ENCODE results near the gene TRAPPC3. TPM values are rescaled to one million over a fixed set of nuclear protein-coding genes. Genes with fewer than 3 reads are reported as not detected.
A peak's percentile ranks its signal among the peaks of the same experiment; 100 is the strongest.
"Not testable (repeated sequence)": the region's sequence is repeated elsewhere in the genome, so short reads cannot be mapped to it uniquely, and the experiment has no call there.

Gene TRAPPC3
- total RNA-seq, 1 donor from 2014 or later = 52.0 TPM

GRCh38 chr1:36159614-36160387 is 10.5 kb upstream of the TRAPPC3 start:
- Histone ChIP-seq H3K36me3 (peaks cover 0 to 2% of the 10 kb centered on the region in 2 donors), H3K9me3 (no peaks in the 10 kb centered on the region), H3K4me3 (peak overlapping the region in 1 of 2 donors; percentile 63), H3K4me1 (peaks cover 41 to 52% of the 10 kb centered on the region in 2 donors), H3K27ac (peak overlapping the region; percentile 90 to 100), H3K27me3 (no peaks in the 10 kb centered on the region)
- no peak for DNase-seq (ENCODE audit: low spot score in 2 of 2)
- TF ChIP-seq CTCF (IDR thresholded peaks at IDR 0.05) = no peak
- intact Hi-C loops (cut with DNase I) = loop anchor here (10.0 kb wide), 1 partner anchor 225 kb away; the partner anchor contains the start of gene STK40

GRCh38 chr1:36158827-36159252 is 9.6 kb upstream of the TRAPPC3 start:
- DNase-seq (ENCODE audit: low spot score in 2 of 2); H3K36me3 ChIP-seq; H3K9me3 ChIP-seq; H3K27me3 ChIP-seq: not testable (repeated sequence)
- H3K4me3 ChIP-seq = peak overlapping the region in 1 of 2 donors; percentile 100
- intact Hi-C loops (cut with DNase I) = loop anchor here (10.0 kb wide), 1 partner anchor 226 kb away; the partner anchor contains the start of gene STK40
- H3K4me1 ChIP-seq = peaks cover 41 to 54% of the 10 kb centered on the region in 2 donors
- peak overlapping the region; percentile 20 to 100 for H3K27ac ChIP-seq

GRCh38 chr1:36157973-36158826 is 8.9 kb upstream of the TRAPPC3 start:
- no peak for TF ChIP-seq CTCF (IDR thresholded peaks at IDR 0.05)
- Histone ChIP-seq H3K9me3 (no peaks in the 10 kb centered on the region), H3K4me1 (peaks cover 41 to 54% of the 10 kb centered on the region in 2 donors), H3K4me3 (peak overlapping the region; percentile 95 to 100), H3K27ac (peak overlapping the region; percentile 98 to 100), H3K27me3 (no peaks in the 10 kb centered on the region), H3K36me3 (peaks cover 0 to 2% of the 10 kb centered on the region in 2 donors)
- DNase-seq (ENCODE audit: low spot score in 2 of 2) = no peak
- intact Hi-C loops (cut with DNase I) = loop anchor here (2.0 to 10.0 kb wide), 2 partner anchors 31 to 227 kb away; partner anchors contain the start of gene STK40

- no peak for DNase-seq (ENCODE audit: low spot score in 2 of 2)
- Histone ChIP-seq H3K27ac (peak overlapping the region; percentile 98 to 100), H3K4me1 (peaks cover 35 to 47% of the 10 kb centered on the region in 2 donors), H3K36me3 (peaks cover 0 to 2% of the 10 kb centered on the region in 2 donors), H3K27me3 (no peaks in the 10 kb centered on the region), H3K9me3 (no peaks in the 10 kb centered on the region), H3K4me3 (peak overlapping the region; percentile 95 to 100)
- intact Hi-C loops (cut with DNase I) = loop anchor here (2.0 to 10.0 kb wide), 2 partner anchors 31 to 227 kb away; partner anchors contain the start of gene STK40
- TF ChIP-seq CTCF (IDR thresholded peaks at IDR 0.05) = no peak
Measured at GRCh38 chr1:36157115-36157903, 8.0 kb upstream of the TRAPPC3 start.

GRCh38 chr1:36156329-36157114 is 7.2 kb upstream of the TRAPPC3 start:
- Histone ChIP-seq H3K4me3 (peak overlapping the region; percentile 95 to 100), H3K9me3 (no peaks in the 10 kb centered on the region), H3K27ac (peak overlapping the region; percentile 98 to 100), H3K4me1 (peaks cover 37 to 49% of the 10 kb centered on the region in 2 donors), H3K36me3 (peaks cover 0 to 2% of the 10 kb centered on the region in 2 donors), H3K27me3 (no peaks in the 10 kb centered on the region)
- TF ChIP-seq CTCF (IDR thresholded peaks at IDR 0.05) = no peak
- peak in 1 of 2 donors; percentile 82 for DNase-seq (ENCODE audit: low spot score in 2 of 2)
- intact Hi-C loops (cut with DNase I) = loop anchor here (2.0 to 10.0 kb wide), 2 partner anchors 32 to 228 kb away; partner anchors contain the start of gene STK40
